Common myeloid progenitor, CD34-positive (primary cell): Measurements from ENCODE around the gene TAS2R38.
A peak's percentile ranks its signal among the peaks of the same experiment; 100 is the strongest.
"Not testable (repeated sequence)": the region's sequence is repeated elsewhere in the genome, so short reads cannot be mapped to it uniquely, and the experiment has no call there.

Experiments used
- CTCF ChIA-PET: fragments of 350-600 bp; sonication (Branson Sonifier 250); formaldehyde crosslinking; loops from one replicate; lab custom pipeline; 2021; ENCODE audit warnings: antibody characterized with exemption; lab: Charles Lee
- POLR2A ChIA-PET: fragments of 350-600 bp; sonication (Branson Sonifier 250); formaldehyde crosslinking; loops from one replicate; lab custom pipeline; 2021; ENCODE audit warnings: antibody characterized with exemption; lab: Charles Lee
- DNase-seq, 3 donors: peaks; one replicate each; pipeline versions ENCODE4 v3.0.0 to v3.0.0-alpha.2; 2013
- H3K27ac ChIP-seq, 2 experiments: 1 replicate in 1 of 2; 2 replicates in 1 of 2; pipeline ENCODE4 v1.7.0; 2013; ENCODE audit warnings: inconsistent platforms in 2 of 2, low read length in 2 of 2, mild to moderate bottlenecking in 2 of 2, low read depth in 1 of 2, moderate library complexity in 1 of 2; ENCODE audit not compliant: severe bottlenecking in 2 of 2, insufficient read depth in 1 of 2, poor library complexity in 1 of 2
- H3K27me3 ChIP-seq, 5 experiments: replicated peaks in 2 of 5; 1 replicate in 3 of 5; 2 replicates in 2 of 5; pipeline versions ENCODE4 v1.6.1 to v1.7.0; 2013; ENCODE audit warnings: low read length in 4 of 5, mild to moderate bottlenecking in 2 of 5, moderate library complexity in 2 of 5, inconsistent platforms in 1 of 5; ENCODE audit not compliant: insufficient read depth in 5 of 5, control insufficient read depth in 4 of 5
- H3K36me3 ChIP-seq, 4 experiments: 1 replicate in 2 of 4; 2 replicates in 2 of 4; pipeline versions ENCODE4 v1.6.1 to v1.7.0; 2013; ENCODE audit warnings: low read length in 3 of 4, control low read depth in 1 of 4, mild to moderate bottlenecking in 1 of 4; ENCODE audit not compliant: control insufficient read depth in 4 of 4, insufficient read depth in 4 of 4
- H3K4me1 ChIP-seq, 4 experiments: 1 replicate in 3 of 4; 2 replicates in 1 of 4; pipeline versions ENCODE4 v1.6.1 to v1.7.1; 2013; ENCODE audit warnings: low read length in 3 of 4, mild to moderate bottlenecking in 3 of 4, control low read depth in 1 of 4, inconsistent platforms in 1 of 4, moderate library complexity in 1 of 4; ENCODE audit not compliant: control insufficient read depth in 4 of 4, insufficient read depth in 4 of 4; ENCODE audit errors: control extremely low read depth in 1 of 4
- H3K4me3 ChIP-seq, 7 experiments: 1 replicate in 4 of 7; 2 replicates in 3 of 7; pipeline versions ENCODE4 v1.5.1 to v1.7.0; 2013; ENCODE audit warnings: mild to moderate bottlenecking in 7 of 7, low read length in 6 of 7, moderate library complexity in 6 of 7, inconsistent platforms in 2 of 7, low read depth in 2 of 7, control low read depth in 1 of 7; ENCODE audit not compliant: insufficient read depth in 4 of 7, control insufficient read depth in 1 of 7; ENCODE audit errors: extremely low read depth in 1 of 7
- H3K9me3 ChIP-seq, 5 experiments: 1 replicate in 4 of 5; 2 replicates in 1 of 5; pipeline versions ENCODE4 v1.6.1 to v1.7.1; 2013; ENCODE audit warnings: low read length in 4 of 5, mild to moderate bottlenecking in 2 of 5, inconsistent platforms in 1 of 5, low read depth in 1 of 5, moderate library complexity in 1 of 5; ENCODE audit not compliant: control insufficient read depth in 4 of 5, insufficient read depth in 2 of 5; ENCODE audit errors: control extremely low read depth in 1 of 5
- WGBS: methylation state at CpG from one replicate; pipeline ENCODE4 v1.1.5; 2013; ENCODE audit not compliant: insufficient coverage; 5-methylcytosine and 5-hydroxymethylcytosine counted together

Gene TAS2R38

DNA sequence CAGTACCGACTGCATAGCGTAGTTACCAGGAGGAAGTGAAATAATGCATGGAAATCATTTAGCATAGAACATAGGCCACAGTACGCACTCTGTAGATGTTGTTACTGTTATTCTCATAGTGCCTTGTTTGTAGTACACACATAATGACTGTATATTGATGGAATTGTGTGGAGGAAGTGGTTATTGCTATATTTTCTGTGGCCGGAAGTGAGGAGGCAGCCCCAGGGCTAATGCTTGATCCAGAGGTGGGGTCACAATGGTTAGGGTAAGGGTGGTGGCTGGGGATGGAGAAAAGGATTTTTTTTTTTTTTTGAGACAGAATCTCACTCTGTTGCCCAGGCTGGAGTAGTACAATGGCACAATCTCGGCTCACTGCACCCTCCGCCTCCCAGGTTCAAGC is 17.6 kb upstream of the TAS2R38 start:
- H3K4me3 ChIP-seq, result peak overlapping the region in 1 of 7 experiments; percentile 44
- ChIA-PET CTCF (no interaction called here), POLR2A (no interaction called here)
- DNase-seq, result no peak
- H3K27me3 ChIP-seq, result no peaks in the 10 kb centered on the region
- peaks cover 0 to 24% (median 0%) of the 10 kb centered on the region in 4 experiments for H3K4me1 ChIP-seq
- peaks cover 0 to 1% (median 0%) of the 10 kb centered on the region in 5 experiments for H3K9me3 ChIP-seq
- WGBS, result 89% methylated on average over 4 of the region's 6 CpGs
- no peak overlapping the region for H3K27ac ChIP-seq
- H3K36me3 ChIP-seq, result no peaks in the 10 kb centered on the region

GRCh38 chr7:141990011-141990725 is 16.6 kb upstream of the TAS2R38 start:
- Histone ChIP-seq H3K4me3 (peak overlapping the region in 1 of 7 experiments; percentile 43), H3K27ac (no peak overlapping the region), H3K4me1 (peaks cover 0 to 24% (median 0%) of the 10 kb centered on the region in 4 experiments), H3K9me3 (peaks cover 0 to 1% (median 0%) of the 10 kb centered on the region in 5 experiments), H3K27me3 (no peaks in the 10 kb centered on the region), H3K36me3 (no peaks in the 10 kb centered on the region)
- POLR2A ChIA-PET, result no interaction called here
- CTCF ChIA-PET, result no interaction called here
- DNase-seq, result no peak
- 100% methylated on average over 1 of the region's 2 CpGs for WGBS

DNA sequence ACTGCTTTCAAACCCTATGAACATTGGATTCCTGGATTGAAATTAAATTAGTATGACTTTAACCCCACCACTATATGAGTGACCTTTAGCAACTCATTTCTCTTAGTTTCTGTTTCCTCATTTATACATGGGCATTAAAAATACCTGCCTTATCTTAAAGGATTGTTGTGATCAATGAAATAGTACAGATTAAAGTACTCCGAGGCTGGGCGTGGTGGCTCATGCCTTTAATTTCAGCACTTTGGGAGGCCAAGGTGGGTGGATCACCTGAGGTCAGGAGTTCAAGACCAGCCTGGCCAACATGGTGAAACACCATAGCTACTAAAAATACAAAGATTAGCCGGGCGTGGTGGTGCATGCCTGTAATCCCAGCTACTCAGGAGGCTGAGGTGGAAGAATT is 14.2 kb upstream of the TAS2R38 start:
- H3K36me3 ChIP-seq, H3K27me3 ChIP-seq, DNase-seq, POLR2A ChIA-PET, H3K9me3 ChIP-seq, H3K4me3 ChIP-seq, H3K27ac ChIP-seq: not testable (repeated sequence)
- CTCF ChIA-PET, result interaction anchor here (1.5 kb wide), 1 partner anchor 18 kb away, joined by 3 read pairs; no protein-coding TSS in a partner anchor
- peaks cover 0 to 24% (median 0%) of the 10 kb centered on the region in 4 experiments for H3K4me1 ChIP-seq
- 100% methylated on average over 2 of the region's 4 CpGs for WGBS

GRCh38 chr7:141986923-141987322 is 13.3 kb upstream of the TAS2R38 start:
- ChIA-PET POLR2A (no interaction called here), CTCF (interaction anchor here (1.5 kb wide), 1 partner anchor 19 kb away, joined by 3 read pairs; no protein-coding TSS in a partner anchor)
- no peak for DNase-seq
- H3K4me1 ChIP-seq, result peaks cover 0 to 19% (median 0%) of the 10 kb centered on the region in 4 experiments
- H3K36me3 ChIP-seq, result no peaks in the 10 kb centered on the region
- no peaks in the 10 kb centered on the region for H3K9me3 ChIP-seq
- no peak overlapping the region for H3K27ac ChIP-seq
- H3K4me3 ChIP-seq, result no peak overlapping the region
- H3K27me3 ChIP-seq, result no peaks in the 10 kb centered on the region
- 100% methylated on average over 2 of the region's 2 CpGs for WGBS

DNA sequence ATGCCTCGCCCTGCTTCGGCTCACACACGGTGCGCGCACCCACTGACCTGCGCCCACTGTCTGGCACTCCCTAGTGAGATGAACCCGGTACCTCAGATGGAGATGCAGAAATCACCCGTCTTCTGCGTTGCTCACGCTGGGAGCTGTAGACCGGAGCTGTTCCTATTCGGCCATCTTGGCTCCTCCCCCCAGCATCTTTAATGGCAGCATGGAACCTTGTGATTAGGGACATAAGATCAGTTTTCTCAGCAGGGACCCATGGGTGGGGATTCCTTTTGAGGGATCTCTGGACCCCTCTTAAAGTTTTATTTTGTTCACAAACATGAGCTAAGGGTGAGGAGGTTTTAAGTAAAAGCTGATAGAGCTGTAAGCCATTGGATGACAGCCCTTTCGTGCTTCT is 12.4 kb upstream of the TAS2R38 start:
- DNase-seq, H3K9me3 ChIP-seq, H3K27ac ChIP-seq, H3K36me3 ChIP-seq, POLR2A ChIA-PET, H3K27me3 ChIP-seq, H3K4me3 ChIP-seq: not testable (repeated sequence)
- 94% methylated on average over 6 of the region's 13 CpGs for WGBS
- CTCF ChIA-PET, result interaction anchor here (1.1 kb wide), 1 partner anchor 9 kb away, joined by 5 read pairs; no protein-coding TSS in a partner anchor
- peaks cover 0 to 11% (median 0%) of the 10 kb centered on the region in 4 experiments for H3K4me1 ChIP-seq

DNA sequence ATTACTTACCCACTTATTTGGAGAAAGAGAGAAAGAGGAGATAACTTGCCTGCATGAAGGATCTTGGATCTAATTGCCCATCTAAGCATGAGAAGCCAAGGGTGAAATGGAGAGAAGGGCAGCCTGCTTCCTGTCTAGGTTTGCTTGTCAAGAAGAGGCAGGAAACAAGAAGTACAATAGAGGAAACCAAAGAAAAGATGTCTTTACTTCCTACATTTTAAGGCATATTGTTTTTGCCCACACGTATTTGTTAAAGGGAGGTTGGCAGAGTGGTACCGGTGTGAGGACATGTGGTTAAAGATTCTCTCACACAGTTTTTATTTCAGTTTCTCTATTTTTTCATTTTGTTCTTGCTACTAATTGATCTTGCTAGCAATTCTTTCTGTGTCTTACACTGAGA is 6.0 kb upstream of the TAS2R38 start:
- Histone ChIP-seq H3K9me3 (peaks cover 0 to 2% (median 0%) of the 10 kb centered on the region in 5 experiments), H3K4me1 (peaks cover 0 to 22% (median 7%) of the 10 kb centered on the region in 4 experiments), H3K36me3 (no peaks in the 10 kb centered on the region), H3K27ac (no peak overlapping the region), H3K27me3 (no peaks in the 10 kb centered on the region), H3K4me3 (no peak overlapping the region)
- ChIA-PET CTCF (no interaction called here), POLR2A (no interaction called here)
- DNase-seq, result peak in 2 of 3 donors; percentile 58 to 68
- WGBS, result no CpG with 5 or more reads among the region's 2 CpGs

GRCh38 chr7:141978351-141978750 is 4.8 kb upstream of the TAS2R38 start:
- WGBS, result 100% methylated on average over 1 of the region's 1 CpG

More at GRCh38 chr7:141978351-141978750, 4.8 kb upstream of the TAS2R38 start:
- no peak overlapping the region for H3K27ac ChIP-seq
- CTCF ChIA-PET, result interaction anchor here (2.6 kb wide), 1 partner anchor 204 kb away, joined by 13 read pairs; no protein-coding TSS in a partner anchor
- peaks cover 0 to 2% (median 0%) of the 10 kb centered on the region in 5 experiments for H3K9me3 ChIP-seq
- DNase-seq, result no peak
- H3K27me3 ChIP-seq, result no peaks in the 10 kb centered on the region
- no peak overlapping the region for H3K4me3 ChIP-seq
- POLR2A ChIA-PET, result interaction anchor here (0.7 kb wide), 1 partner anchor 176 kb away, joined by 3 read pairs; no protein-coding TSS in a partner anchor
- H3K36me3 ChIP-seq, result no peaks in the 10 kb centered on the region
- H3K4me1 ChIP-seq, result peaks cover 0 to 22% (median 7%) of the 10 kb centered on the region in 4 experiments
